HepG2 (cell line): ENCODE results near the gene CSNK1G1. TPM values are rescaled to one million over a fixed set of nuclear protein-coding genes. Genes with fewer than 3 reads are reported as not detected.

Experiments used
- ATAC-seq: fragments of 200-7000 bp; cut with Tn5 transposase; 3 replicates; pipeline ENCODE4 v1.9.1; 2020; ENCODE audit warnings: mild to moderate bottlenecking, moderate library complexity
- BruUV-seq: library from RNA; stranded (reverse); fragments of 400-500 nt; replicated peaks from 2 replicates; lab custom pipeline; 2021; lab: Mats Ljungman, UMichigan
- CTCF ChIA-PET: fragments of 300-600 bp; formaldehyde crosslinking; extraction: SDS; loops from one replicate; lab custom pipeline; 2021; ENCODE audit warnings: low total read pairs, inconsistent platforms, low intra/inter-chr PET ratio; lab: Yijun Ruan, JAX
- POLR2A ChIA-PET: fragments of 350-600 bp; sonication (Branson Sonifier 250); formaldehyde crosslinking; loops from one replicate; lab custom pipeline; 2020; ENCODE audit warnings: antibody characterized with exemption, inconsistent platforms; lab: Yijun Ruan, JAX
- DNase-seq: peaks from one replicate; pipeline ENCODE4 v3.0.0-alpha.2; 2015; ENCODE audit warnings: low spot score
- FAIRE-seq: peaks from 3 replicates; lab custom pipeline; 2011; peaks lifted over from hg19 to GRCh38; lab: Jason Lieb, UNC
- H2AFZ ChIP-seq: one replicate; pipeline ENCODE4 v1.6.1; 2011; ENCODE audit warnings: low read length, inconsistent platforms
- H3K27ac ChIP-seq: fragments of 300-600 bp; 3 replicates; pipeline ENCODE4 v1.8.0; 2011; ENCODE audit warnings: mixed run types, mild to moderate bottlenecking, mixed read lengths, low read length, inconsistent platforms; ENCODE audit not compliant: insufficient read depth; ENCODE audit errors: extremely low read length
- H3K27me3 ChIP-seq, 2 experiments: fragments of 200-600 bp in 1 of 2; 2 replicates in 1 of 2; 3 replicates in 1 of 2; pipeline versions ENCODE4 v1.6.0 to v1.8.0; 2011; ENCODE audit warnings: low read length in 2 of 2, mild to moderate bottlenecking in 2 of 2, moderate library complexity in 2 of 2, inconsistent platforms in 1 of 2; ENCODE audit not compliant: insufficient read depth in 2 of 2, control insufficient read depth in 1 of 2
- H3K36me3 ChIP-seq, 2 experiments: fragments of 200-600 bp in 1 of 2; replicated peaks in 1 of 2; 2 replicates in 1 of 2; 3 replicates in 1 of 2; pipeline versions ENCODE4 v1.5.1 to v1.8.0; 2011; ENCODE audit warnings: low read length in 2 of 2, inconsistent platforms in 1 of 2; ENCODE audit not compliant: insufficient read depth in 2 of 2, control insufficient read depth in 1 of 2
- H3K4me1 ChIP-seq: 2 replicates; pipeline ENCODE4 v1.5.1; 2012; ENCODE audit warnings: low read length, inconsistent platforms; ENCODE audit not compliant: insufficient read depth
- H3K4me2 ChIP-seq: 2 replicates; pipeline ENCODE4 v1.6.0; 2011; ENCODE audit warnings: low read depth, low read length, inconsistent platforms
- H3K4me3 ChIP-seq, 3 experiments: fragments of 200-600 bp in 1 of 3; sonication (generic), shearing (Covaris generic) in 1 of 3; replicated peaks in 1 of 3; 2 replicates each; pipeline ENCODE4 v1.5.1; 2011 to 2016; ENCODE audit warnings: low read length in 3 of 3, inconsistent platforms in 2 of 3, low read depth in 2 of 3, mild to moderate bottlenecking in 2 of 3, control low read depth in 1 of 3, mixed read lengths in 1 of 3; ENCODE audit not compliant: insufficient read depth in 1 of 3
- H3K79me2 ChIP-seq: one replicate; pipeline ENCODE4 v1.6.1; 2011; ENCODE audit warnings: low read length, inconsistent platforms; ENCODE audit not compliant: insufficient read depth
- H3K9ac ChIP-seq: 2 replicates; pipeline ENCODE4 v1.6.0; 2011; ENCODE audit warnings: mild to moderate bottlenecking, low read depth, low read length, inconsistent platforms; ENCODE audit not compliant: insufficient read depth
- H3K9me3 ChIP-seq: 2 replicates; pipeline ENCODE4 v1.5.1; 2012; ENCODE audit warnings: mild to moderate bottlenecking, low read length
- H4K20me1 ChIP-seq: 2 replicates; pipeline ENCODE4 v1.6.0; 2011; ENCODE audit warnings: inconsistent platforms, mild to moderate bottlenecking, low read length, moderate library complexity; ENCODE audit not compliant: insufficient read depth
- ARNT2 ChIP-seq: sonication (generic); formaldehyde crosslinking; IDR thresholded peaks from 2 replicates; pipeline ENCODE4 v1.8.0; 2022; ENCODE audit warnings: mild to moderate bottlenecking, low read depth, missing genetic modification reagents, moderate library complexity
- HNRNPK ChIP-seq: fragments of 200-400 bp; formaldehyde crosslinking; IDR thresholded peaks from 2 replicates; pipeline ENCODE4 v1.6.1; 2018; ENCODE audit warnings: low read length, low read depth, moderate library complexity, mild to moderate bottlenecking; ENCODE audit not compliant: poor library complexity, severe bottlenecking
- KLF11 ChIP-seq: IDR thresholded peaks from 2 replicates; pipeline ENCODE4 v1.6.1; 2016; ENCODE audit warnings: missing compliant biosample characterization
- MYPOP ChIP-seq: sonication (generic); formaldehyde crosslinking; IDR thresholded peaks from 2 replicates; pipeline ENCODE4 v1.8.1; 2023; ENCODE audit warnings: mild to moderate bottlenecking, moderate library complexity, missing genetic modification reagents
- STAT6 ChIP-seq: sonication (generic); formaldehyde crosslinking; IDR thresholded peaks from 2 replicates; pipeline ENCODE4 v1.4.0; 2020; ENCODE audit warnings: missing genetic modification reagents, mild to moderate bottlenecking, borderline replicate concordance
- ZFP36L2 ChIP-seq: sonication (generic); formaldehyde crosslinking; IDR thresholded peaks from 2 replicates; pipeline ENCODE4 v1.4.0; 2020; ENCODE audit warnings: missing genetic modification reagents
- ZKSCAN8 ChIP-seq: IDR thresholded peaks from 2 replicates; pipeline ENCODE4 v1.6.1; 2016; ENCODE audit warnings: borderline replicate concordance, missing genetic modification reagents, missing compliant biosample characterization
- ZNF350 ChIP-seq: sonication (generic); formaldehyde crosslinking; IDR thresholded peaks from 2 replicates; pipeline ENCODE4 v1.4.0; 2020; ENCODE audit warnings: mild to moderate bottlenecking, low read depth, missing genetic modification reagents, borderline replicate concordance
- ZNF546 ChIP-seq: sonication (generic); formaldehyde crosslinking; conservative IDR thresholded peaks from 2 replicates; pipeline ENCODE4 v1.8.1; 2023; ENCODE audit warnings: mild to moderate bottlenecking, missing genetic modification reagents
- ZSCAN30 ChIP-seq: sonication (generic); formaldehyde crosslinking; IDR thresholded peaks from 2 replicates; pipeline ENCODE4 v1.5.0; 2020; ENCODE audit warnings: mild to moderate bottlenecking, missing genetic modification reagents
- WGBS: methylation state at CpG from one replicate; pipeline ENCODE4 v1.1.6; 2017; ENCODE audit warnings: low lambda C conversion rate; 5-methylcytosine and 5-hydroxymethylcytosine counted together
- in situ Hi-C: cut with HindIII; loops from 2 replicates; pipeline ENCODE4 v1.10.0; 2017; ENCODE audit warnings: low pct_unique_long_range_greater_than_20kb; ENCODE audit not compliant: extremely low pct_ligation_motif_present
- intact Hi-C: fragments of 100-400 bp; cut with micrococcal nuclease; formaldehyde crosslinking; loops from one replicate; pipeline ENCODE4 v1.10.0; 2022; ENCODE audit not compliant: unreplicated experiment
- polyA plus RNA-seq, 8 experiments: library from polyadenylated mRNA; depleted of rRNA in 3 of 8; stranded (reverse) in 7 of 8; unstranded in 1 of 8; fragments of >200 nt; fragmentation: Illumina TruSeq in 4 of 8; extraction: Trizol in 4 of 8; gene quantifications; 2 replicates each; pipeline versions ENCODE4 v1.2.1 to v1.2.3, GENCODE V29; 2011 to 2016; ENCODE audit warnings: low read depth in 4 of 8, missing spikeins in 1 of 8, mixed read lengths in 1 of 8; ENCODE audit not compliant: insufficient read depth in 1 of 8
- total RNA-seq, 5 experiments: library from RNA; depleted of rRNA; stranded (reverse); fragments of >200 nt; fragmentation: Illumina TruSeq; extraction: Trizol; gene quantifications; 2 replicates each; pipeline ENCODE4 v1.2.3, GENCODE V29; 2016; ENCODE audit warnings: low read depth in 1 of 5
- TF ChIP-seq, protein P1 (sequence below): sonication (generic); formaldehyde crosslinking; IDR thresholded peaks from 2 replicates; pipeline ENCODE4 v1.4.0; 2020; ENCODE audit warnings: missing genetic modification reagents, borderline replicate concordance

The CSNK1G1 gene
- total and polyA plus RNA-seq, 2 of the 13 experiments (the other 11 are each of a cell fraction or from before 2014, with no cell fraction given) = 8.5 to 12.6 TPM

- CTCF ChIA-PET = no interaction called here
- POLR2A ChIA-PET = no interaction called here
- TF ChIP-seq STAT6 = no peak
- no peak for TF ChIP-seq HNRNPK
- TF ChIP-seq ZFP36L2 (CRISPR knock-in tag) = no peak
- TF ChIP-seq, protein P1, sequence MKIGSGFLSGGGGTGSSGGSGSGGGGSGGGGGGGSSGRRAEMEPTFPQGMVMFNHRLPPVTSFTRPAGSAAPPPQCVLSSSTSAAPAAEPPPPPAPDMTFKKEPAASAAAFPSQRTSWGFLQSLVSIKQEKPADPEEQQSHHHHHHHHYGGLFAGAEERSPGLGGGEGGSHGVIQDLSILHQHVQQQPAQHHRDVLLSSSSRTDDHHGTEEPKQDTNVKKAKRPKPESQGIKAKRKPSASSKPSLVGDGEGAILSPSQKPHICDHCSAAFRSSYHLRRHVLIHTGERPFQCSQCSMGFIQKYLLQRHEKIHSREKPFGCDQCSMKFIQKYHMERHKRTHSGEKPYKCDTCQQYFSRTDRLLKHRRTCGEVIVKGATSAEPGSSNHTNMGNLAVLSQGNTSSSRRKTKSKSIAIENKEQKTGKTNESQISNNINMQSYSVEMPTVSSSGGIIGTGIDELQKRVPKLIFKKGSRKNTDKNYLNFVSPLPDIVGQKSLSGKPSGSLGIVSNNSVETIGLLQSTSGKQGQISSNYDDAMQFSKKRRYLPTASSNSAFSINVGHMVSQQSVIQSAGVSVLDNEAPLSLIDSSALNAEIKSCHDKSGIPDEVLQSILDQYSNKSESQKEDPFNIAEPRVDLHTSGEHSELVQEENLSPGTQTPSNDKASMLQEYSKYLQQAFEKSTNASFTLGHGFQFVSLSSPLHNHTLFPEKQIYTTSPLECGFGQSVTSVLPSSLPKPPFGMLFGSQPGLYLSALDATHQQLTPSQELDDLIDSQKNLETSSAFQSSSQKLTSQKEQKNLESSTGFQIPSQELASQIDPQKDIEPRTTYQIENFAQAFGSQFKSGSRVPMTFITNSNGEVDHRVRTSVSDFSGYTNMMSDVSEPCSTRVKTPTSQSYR (CRISPR knock-in tag) = no peak
- no peak for TF ChIP-seq KLF11
- TF ChIP-seq MYPOP = no peak
- no peak for TF ChIP-seq ZKSCAN8
- TF ChIP-seq ZSCAN30 (CRISPR knock-in tag) = no peak
- no peak for TF ChIP-seq ZNF350
- no peak for TF ChIP-seq ZNF546 (CRISPR knock-in tag)
- no peak for TF ChIP-seq ARNT2 (CRISPR knock-in tag)
Measured at GRCh38 chr15:64264502-64264901, 91.5 kb downstream of the CSNK1G1 start.

More at GRCh38 chr15:64264502-64264901, 91.5 kb downstream of the CSNK1G1 start:
- FAIRE-seq = no peak
- Histone ChIP-seq H3K79me2 (peaks cover 3% of the 10 kb centered on the region), H3K36me3 (no peaks in the 10 kb centered on the region; a peak in 1 of 5 replicates), H3K9me3 (no peaks in the 10 kb centered on the region), H3K27ac (no peak overlapping the region), H2AFZ (no peak overlapping the region), H3K4me1 (no peaks in the 10 kb centered on the region), H3K9ac (no peak overlapping the region), H4K20me1 (no peaks in the 10 kb centered on the region), H3K4me3 (no peak overlapping the region), H3K27me3 (no peaks in the 10 kb centered on the region), H3K4me2 (no peak overlapping the region)
- in situ Hi-C loops = no loop called here
- no TSS peak for BruUV-seq
- DNase-seq = no peak
- WGBS = 95% methylated on average over 4 of the region's 4 CpGs
- no peak for ATAC-seq
- intact Hi-C loops = no loop called here
